AG08395 (cell line): ENCODE measurements around the gene DDX49.

Source experiments
- DNase-seq: peaks from one replicate; pipeline ENCODE4 v3.0.0; 2012; ENCODE audit warnings: mixed read lengths, low spot score

Gene DDX49

GRCh38 chr19:18975869-18976268, 56.4 kb downstream of the DDX49 start:
- DNase-seq = no peak
